ENCODE data around the gene IRX4. TPM values are rescaled to one million over a fixed set of nuclear protein-coding genes. Genes with fewer than 3 reads are reported as not detected.

IRX4 gene
- polyA plus RNA-seq, 1 experiment, result not detected

DNA sequence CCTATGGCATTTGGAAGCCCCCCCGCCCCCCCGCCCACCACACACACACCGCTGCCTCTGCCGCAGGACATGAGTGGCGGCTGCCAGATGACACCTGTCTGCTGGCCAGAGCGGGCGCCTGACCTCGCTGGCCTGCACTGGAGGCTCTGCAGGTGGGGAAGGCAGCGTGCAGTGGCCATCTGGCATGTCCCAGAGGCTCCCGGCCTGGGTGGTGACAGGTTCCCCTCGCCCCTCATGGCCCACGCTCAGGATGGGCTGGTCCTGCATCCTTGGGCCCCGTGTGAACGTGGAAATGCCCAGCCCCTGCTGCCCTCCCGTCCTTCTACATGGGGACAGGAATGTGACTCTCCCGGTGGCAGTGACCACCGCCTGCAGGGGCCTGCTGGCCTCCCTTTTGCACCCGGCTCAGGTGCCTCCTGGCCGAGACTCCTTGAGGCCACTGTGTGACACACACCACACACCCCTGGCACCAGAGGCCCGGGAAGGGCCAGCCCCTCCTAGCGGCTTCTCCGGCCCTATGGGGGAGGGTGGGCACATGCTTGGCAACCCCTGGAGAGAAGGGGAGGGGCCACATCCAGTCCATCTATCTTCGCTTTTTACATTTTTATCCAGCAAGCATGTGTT is 30.3 kb downstream of the IRX4 start:
- Histone ChIP-seq H3K9me3 (ENCODE audit: control insufficient read depth, insufficient read depth, low read length) (peaks cover 4% of the 10 kb centered on the region; the same call in 1 of the 2 replicates), H3K4me3 (ENCODE audit: low read depth, low read length) (no peak overlapping the region), H3K27me3 (ENCODE audit: control insufficient read depth, insufficient read depth, low read length) (peaks cover 63% of the 10 kb centered on the region), H3K27ac (ENCODE audit: low read depth, low read length) (no peak overlapping the region)
- no peak for DNase-seq (ENCODE audit: low read depth, low spot score)
- no peak for TF ChIP-seq CTCF (IDR thresholded peaks at IDR 0.05; ENCODE audit: low read depth, low read length)
- POLR2A ChIA-PET, result no interaction called here
- CTCF ChIA-PET, result no interaction called here

DNA sequence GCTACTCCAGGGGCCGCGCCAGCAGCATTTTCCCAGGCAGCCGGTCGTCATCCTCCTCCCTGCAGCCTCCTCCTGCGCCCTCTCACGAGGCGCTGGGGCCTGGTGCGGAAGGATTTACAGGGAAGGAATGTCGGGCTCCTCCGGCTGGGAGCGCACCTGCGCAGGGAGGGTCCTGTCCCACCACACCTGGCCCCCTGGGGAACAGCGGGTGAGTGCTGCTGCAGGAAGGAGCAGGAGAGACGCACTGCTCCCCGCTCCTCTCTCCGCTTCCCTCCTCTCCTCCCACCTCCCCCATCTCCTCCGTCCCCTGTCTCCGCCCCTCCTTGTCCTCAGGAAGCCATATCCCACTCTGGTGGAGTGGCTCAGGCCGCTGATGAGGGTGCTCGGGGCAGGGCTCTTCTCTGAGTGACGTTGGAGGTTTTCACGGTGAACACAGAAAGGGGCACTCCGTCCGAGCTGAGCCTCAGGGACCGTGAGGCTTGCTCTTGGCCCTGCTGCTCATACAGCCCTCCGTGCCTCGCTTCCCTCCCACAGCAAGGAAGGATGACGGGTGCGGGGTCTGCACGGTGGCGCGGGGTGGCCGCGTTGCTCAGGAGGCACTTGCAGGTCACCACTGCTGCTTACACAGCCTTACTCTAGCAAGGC is 31.3 kb downstream of the IRX4 start:
- ChIA-PET CTCF (no interaction called here), POLR2A (no interaction called here)
- no peaks in the 10 kb centered on the region; the same call in 1 of the 2 replicates for H3K9me3 ChIP-seq (ENCODE audit: control insufficient read depth, insufficient read depth, low read length)
- no peak overlapping the region for H3K27ac ChIP-seq (ENCODE audit: low read depth, low read length)
- no peak for TF ChIP-seq CTCF (IDR thresholded peaks at IDR 0.05; ENCODE audit: low read depth, low read length)
- H3K4me3 ChIP-seq (ENCODE audit: low read depth, low read length), result no peak overlapping the region
- DNase-seq (ENCODE audit: low read depth, low spot score), result no peak
- peaks cover 55% of the 10 kb centered on the region for H3K27me3 ChIP-seq (ENCODE audit: control insufficient read depth, insufficient read depth, low read length)

GRCh38 chr5:1850324-1851154 is 32.2 kb downstream of the IRX4 start:
- Histone ChIP-seq H3K9me3 (ENCODE audit: control insufficient read depth, insufficient read depth, low read length) (no peaks in the 10 kb centered on the region; the same call in 1 of the 2 replicates), H3K27me3 (ENCODE audit: control insufficient read depth, insufficient read depth, low read length) (peaks cover 49% of the 10 kb centered on the region), H3K27ac (ENCODE audit: low read depth, low read length) (no peak overlapping the region), H3K4me3 (ENCODE audit: low read depth, low read length) (no peak overlapping the region)
- POLR2A ChIA-PET, result no interaction called here
- TF ChIP-seq CTCF (IDR thresholded peaks at IDR 0.05; ENCODE audit: low read depth, low read length), result no peak
- CTCF ChIA-PET, result no interaction called here
- DNase-seq (ENCODE audit: low read depth, low spot score), result no peak

DNA sequence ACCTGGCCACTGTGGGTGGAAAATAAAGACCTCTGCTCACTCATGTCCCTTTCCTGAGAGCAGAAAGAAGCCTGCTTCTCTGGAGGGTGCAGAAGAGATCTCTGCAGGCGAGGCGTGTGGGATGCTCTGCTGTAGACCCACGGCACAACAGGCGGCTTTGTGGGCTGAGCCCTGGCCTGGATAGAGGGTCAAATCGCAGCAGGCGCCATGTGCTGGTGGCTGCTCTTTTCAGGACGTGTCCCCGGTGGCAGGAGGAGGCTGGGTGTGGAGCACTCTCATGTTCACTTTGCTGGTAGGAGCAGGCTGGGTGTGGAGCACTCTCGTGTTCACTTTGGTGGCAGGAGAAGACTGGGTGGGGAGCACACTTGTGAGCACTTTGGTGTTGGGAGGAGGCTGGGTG is 35.1 kb downstream of the IRX4 start:
- Histone ChIP-seq H3K27ac (ENCODE audit: low read depth, low read length) (no peak overlapping the region), H3K4me3 (ENCODE audit: low read depth, low read length) (no peak overlapping the region), H3K27me3 (ENCODE audit: control insufficient read depth, insufficient read depth, low read length) (peaks cover 33% of the 10 kb centered on the region), H3K9me3 (ENCODE audit: control insufficient read depth, insufficient read depth, low read length) (no peaks in the 10 kb centered on the region; the same call in 1 of the 2 replicates)
- ChIA-PET POLR2A (no interaction called here), CTCF (no interaction called here)
- TF ChIP-seq CTCF (IDR thresholded peaks at IDR 0.05; ENCODE audit: low read depth, low read length), result no peak
- DNase-seq (ENCODE audit: low read depth, low spot score), result no peak

- POLR2A ChIA-PET, result no interaction called here
- peaks cover 29% of the 10 kb centered on the region for H3K27me3 ChIP-seq (ENCODE audit: control insufficient read depth, insufficient read depth, low read length)
Measured at GRCh38 chr5:1847056-1847455, 35.7 kb downstream of the IRX4 start.

More at GRCh38 chr5:1847056-1847455, 35.7 kb downstream of the IRX4 start:
- Histone ChIP-seq H3K4me3 (ENCODE audit: low read depth, low read length) (no peak overlapping the region), H3K9me3 (ENCODE audit: control insufficient read depth, insufficient read depth, low read length) (no peaks in the 10 kb centered on the region; the same call in 1 of the 2 replicates), H3K27ac (ENCODE audit: low read depth, low read length) (no peak overlapping the region)
- CTCF ChIA-PET, result no interaction called here
- DNase-seq (ENCODE audit: low read depth, low spot score), result no peak
- no peak for TF ChIP-seq CTCF (IDR thresholded peaks at IDR 0.05; ENCODE audit: low read depth, low read length)
